Right lobe of liver (tissue), 6 donors: ENCODE results near the gene APLF. TPM values are rescaled to one million over a fixed set of nuclear protein-coding genes. Genes with fewer than 3 reads are reported as not detected.
"Not testable (repeated sequence)": the region's sequence is repeated elsewhere in the genome, so short reads cannot be mapped to it uniquely, and the experiment has no call there.

Source experiments
- ATAC-seq, 4 donors: fragments of 200-7000 bp; cut with Tn5 transposase; one replicate each; pipeline ENCODE4 v1.9.1; 2020; ENCODE audit warnings: mild to moderate bottlenecking in 4 of 4, moderate library complexity in 4 of 4
- DNase-seq, 3 donors: peaks; one replicate each; pipeline ENCODE4 v3.0.0-alpha.2; 2020
- H3K27ac ChIP-seq, 3 donors: fragments of 200-600 bp; one replicate each; pipeline ENCODE4 v1.8.0; 2022
- H3K27me3 ChIP-seq, 2 donors: fragments of 200-600 bp; one replicate each; pipeline ENCODE4 v1.8.0; 2022
- H3K36me3 ChIP-seq, 4 donors: fragments of 200-600 bp; sonication (generic) in 1 of 4; one replicate each; pipeline versions ENCODE4 v1.5.1 to v1.8.0; 2017 to 2022; ENCODE audit warnings: control low read depth in 1 of 4
- H3K4me1 ChIP-seq, 4 donors: fragments of 200-600 bp; sonication (generic) in 1 of 4; one replicate each; pipeline versions ENCODE4 v1.5.1 to v1.8.0; 2017 to 2022; ENCODE audit warnings: control low read depth in 1 of 4
- H3K4me3 ChIP-seq, 3 donors: fragments of 200-600 bp; one replicate each; pipeline ENCODE4 v1.8.0; 2022
- H3K9me3 ChIP-seq, 4 donors: fragments of 200-600 bp; sonication (generic) in 1 of 4; one replicate each; pipeline versions ENCODE4 v1.5.1 to v1.8.0; 2017 to 2022; ENCODE audit warnings: control low read depth in 1 of 4
- CTCF ChIP-seq, 4 donors: fragments of 200-600 bp in 3 of 4; fragments of 450-650 bp in 1 of 4; IDR thresholded peaks; one replicate each; pipeline versions ENCODE4 v1.5.1 to v1.8.0; 2016 to 2022; ENCODE audit warnings: antibody characterized with exemption in 4 of 4, mild to moderate bottlenecking in 2 of 4
- POLR2A ChIP-seq: fragments of 450-650 bp; IDR thresholded peaks from one replicate; pipeline ENCODE4 v1.6.1; 2017; ENCODE audit warnings: antibody characterized with exemption, mild to moderate bottlenecking
- WGBS: methylation state at CpG from one replicate; pipeline ENCODE4 v1.1.6; 2018; ENCODE audit warnings: low coverage, low lambda C conversion rate; ENCODE audit not compliant: insufficient coverage; ENCODE audit errors: missing lambda C conversion rate; 5-methylcytosine and 5-hydroxymethylcytosine counted together
- intact Hi-C, 2 donors: fragments of 100-400 bp; cut with DNase I; formaldehyde crosslinking; loops; one replicate each; pipeline versions ENCODE4 v1.11.2 to v1.14.1; 2022
- total RNA-seq, 6 experiments: library from RNA; depleted of rRNA in 2 of 6; stranded (reverse); fragments of >200 nt in 2 of 6; fragmentation: NEBNext Ultra II Directional in 3 of 6; extraction: Animal tissue kit (Norgen Biotek cat#: 25700) in 3 of 6; gene quantifications; one replicate each; pipeline versions ENCODE4 v1.1.0 to v1.2.4, GENCODE V29; 2016 to 2023
- donor health status: DM: no; HTN: yes; CAD: no.
- donor health status: DM: no; HTN: no; CAD: no.
- donor health status: DM: no; HTN: no; CAD: no.
- donor health status: DM: no; HTN: yes; CAD: no.
- donor health status: DM: no; HTN: yes; CAD: no.

APLF gene
- total RNA-seq, 6 experiments from 2014 or later = 1.3 to 2.3 (median 1.9) TPM

- Histone ChIP-seq H3K27ac (no peak overlapping the region), H3K27me3 (no peaks in the 10 kb centered on the region), H3K4me1 (peaks cover 0 to 18% (median 0%) of the 10 kb centered on the region in 4 donors), H3K9me3 (no peaks in the 10 kb centered on the region), H3K36me3 (no peaks in the 10 kb centered on the region), H3K4me3 (no peak overlapping the region)
- no peak for DNase-seq
- TF ChIP-seq CTCF (IDR thresholded peaks at IDR 0.05) (no peak), POLR2A (no peak)
- intact Hi-C loops = no loop called here
- ATAC-seq = peak in 1 of 4 donors; percentile 47
- 7% methylated on average over 1 of the region's 1 CpG for WGBS
Measured at GRCh38 chr2:68590702-68591101, 123.3 kb downstream of the APLF start.

GRCh38 chr2:68591225-68591624, 123.8 kb downstream of the APLF start:
- H3K4me3 ChIP-seq = no peak overlapping the region
- ATAC-seq (no peak), DNase-seq (no peak)
- TF ChIP-seq CTCF (IDR thresholded peaks at IDR 0.05) (no peak), POLR2A (no peak)
- H3K27ac ChIP-seq = no peak overlapping the region
- intact Hi-C loops = no loop called here
- no peaks in the 10 kb centered on the region for H3K9me3 ChIP-seq
- no peaks in the 10 kb centered on the region for H3K36me3 ChIP-seq
- peaks cover 0 to 18% (median 0%) of the 10 kb centered on the region in 4 donors for H3K4me1 ChIP-seq
- no peaks in the 10 kb centered on the region for H3K27me3 ChIP-seq
- WGBS = 96% methylated on average over 4 of the region's 4 CpGs

GRCh38 chr2:68594041-68594440, 126.7 kb downstream of the APLF start:
- Histone ChIP-seq H3K4me1 (peaks cover 0 to 18% (median 0%) of the 10 kb centered on the region in 4 donors), H3K36me3 (no peaks in the 10 kb centered on the region), H3K4me3 (no peak overlapping the region), H3K27ac (peak overlapping the region; percentile 56 to 86 (median 85)), H3K27me3 (no peaks in the 10 kb centered on the region), H3K9me3 (no peaks in the 10 kb centered on the region)
- ATAC-seq (no peak), DNase-seq (no peak)
- 90% methylated on average over 1 of the region's 1 CpG for WGBS
- intact Hi-C loops = no loop called here
- no peak for TF ChIP-seq CTCF (IDR thresholded peaks at IDR 0.05)
- TF ChIP-seq POLR2A = no peak

GRCh38 chr2:68594674-68595492, 127.5 kb downstream of the APLF start:
- H3K4me1 ChIP-seq = peaks cover 0 to 18% (median 0%) of the 10 kb centered on the region in 4 donors
- no peaks in the 10 kb centered on the region for H3K9me3 ChIP-seq
- ATAC-seq (peak; percentile 91 to 94 (median 92)), DNase-seq (peak; percentile 34 to 68 (median 60))
- TF ChIP-seq POLR2A (peak; percentile 19), CTCF (IDR thresholded peaks at IDR 0.05) (peak; percentile 83 to 93 (median 88))
- WGBS = 3% methylated on average over 4 of the region's 5 CpGs
- peak overlapping the region; percentile 56 to 86 (median 85) for H3K27ac ChIP-seq
- H3K4me3 ChIP-seq = peak overlapping the region; percentile 3 to 46 (median 44)
- intact Hi-C loops = no loop called here
- H3K27me3 ChIP-seq = no peaks in the 10 kb centered on the region
- H3K36me3 ChIP-seq = no peaks in the 10 kb centered on the region

GRCh38 chr2:68595493-68595785, 128.1 kb downstream of the APLF start:
- ATAC-seq, intact Hi-C loops, H3K36me3 ChIP-seq, H3K9me3 ChIP-seq, DNase-seq, H3K27me3 ChIP-seq: not testable (repeated sequence)
- Histone ChIP-seq H3K27ac (peak overlapping the region; percentile 56 to 86 (median 85)), H3K4me1 (peaks cover 0 to 13% (median 0%) of the 10 kb centered on the region in 4 donors), H3K4me3 (peak overlapping the region in 1 of 3 donors; percentile 46)
- WGBS = 40% methylated on average over 2 of the region's 2 CpGs

- WGBS = 75% methylated on average over 2 of the region's 3 CpGs
- H3K36me3 ChIP-seq, H3K27me3 ChIP-seq, H3K9me3 ChIP-seq, DNase-seq, intact Hi-C loops, H3K4me1 ChIP-seq, H3K27ac ChIP-seq, ATAC-seq, H3K4me3 ChIP-seq: not testable (repeated sequence)
Measured at GRCh38 chr2:68600495-68600894, 133.1 kb downstream of the APLF start.
